H9 (cell line): ENCODE measurements around the gene STPG3. TPM values are rescaled to one million over a fixed set of nuclear protein-coding genes. Genes with fewer than 3 reads are reported as not detected.

Source experiments
- DNase-seq: peaks from one replicate; pipeline ENCODE4 v3.0.0-alpha.2; 2017
- H2AFZ ChIP-seq: one replicate; pipeline ENCODE4 v1.6.1; 2013; ENCODE audit warnings: mild to moderate bottlenecking, low read length, control low read depth, moderate library complexity
- H2AK5ac ChIP-seq: 2 replicates; pipeline ENCODE4 v1.6.1; 2013; ENCODE audit warnings: low read length, control low read depth, mixed read lengths; ENCODE audit not compliant: insufficient read length
- H2BK120ac ChIP-seq: one replicate; pipeline ENCODE4 v1.6.1; 2013; ENCODE audit warnings: low read depth, mild to moderate bottlenecking, low read length, control low read depth, inconsistent platforms; ENCODE audit not compliant: poor library complexity, severe bottlenecking
- H2BK12ac ChIP-seq: 2 replicates; pipeline ENCODE4 v1.6.1; 2013; ENCODE audit warnings: low read length, control low read depth, mixed read lengths, low read depth; ENCODE audit not compliant: insufficient read length
- H2BK15ac ChIP-seq: 2 replicates; pipeline ENCODE4 v1.6.1; 2013; ENCODE audit warnings: low read depth, low read length, control low read depth
- H2BK20ac ChIP-seq: one replicate; pipeline ENCODE4 v1.6.1; 2013; ENCODE audit warnings: low read depth, mild to moderate bottlenecking, low read length, control low read depth, inconsistent platforms; ENCODE audit not compliant: poor library complexity, severe bottlenecking
- H2BK5ac ChIP-seq: 2 replicates; pipeline ENCODE4 v1.6.1; 2013; ENCODE audit warnings: low read length, control low read depth, mixed read lengths; ENCODE audit not compliant: insufficient read length
- H3K14ac ChIP-seq: 2 replicates; pipeline ENCODE4 v1.6.1; 2013; ENCODE audit warnings: low read length, control low read depth; ENCODE audit not compliant: insufficient read depth
- H3K18ac ChIP-seq: 2 replicates; pipeline ENCODE4 v1.6.1; 2013; ENCODE audit warnings: low read depth, mild to moderate bottlenecking, mixed read lengths, low read length, control low read depth; ENCODE audit not compliant: insufficient read length
- H3K23ac ChIP-seq: 2 replicates; pipeline ENCODE4 v1.6.1; 2013; ENCODE audit warnings: low read length, control low read depth, mixed read lengths, low read depth; ENCODE audit not compliant: insufficient read length
- H3K23me2 ChIP-seq: 2 replicates; pipeline ENCODE4 v1.6.1; 2013; ENCODE audit warnings: low read depth, mild to moderate bottlenecking, mixed read lengths, low read length, control low read depth; ENCODE audit not compliant: insufficient read length, poor library complexity, severe bottlenecking
- H3K27ac ChIP-seq: 2 replicates; pipeline ENCODE4 v1.5.1; 2013; ENCODE audit warnings: low read length, control low read depth, mixed read lengths, low read depth; ENCODE audit not compliant: insufficient read length
- H3K27me3 ChIP-seq: 2 replicates; pipeline ENCODE4 v1.6.1; 2013; ENCODE audit warnings: low read length, control low read depth, inconsistent platforms; ENCODE audit not compliant: insufficient read depth
- H3K4ac ChIP-seq: 2 replicates; pipeline ENCODE4 v1.6.1; 2013; ENCODE audit warnings: low read depth, mild to moderate bottlenecking, control low read depth, inconsistent platforms, low read length, moderate library complexity
- H3K4me1 ChIP-seq: 2 replicates; pipeline ENCODE4 v1.6.1; 2013; ENCODE audit warnings: low read length, control low read depth, inconsistent platforms; ENCODE audit not compliant: insufficient read depth
- H3K4me2 ChIP-seq: 2 replicates; pipeline ENCODE4 v1.6.1; 2013; ENCODE audit warnings: low read length, control low read depth, mixed read lengths; ENCODE audit not compliant: insufficient read length, insufficient read depth
- H3K56ac ChIP-seq: 2 replicates; pipeline ENCODE4 v1.6.1; 2013; ENCODE audit warnings: low read depth, mild to moderate bottlenecking, mixed read lengths, low read length, control low read depth; ENCODE audit not compliant: insufficient read length
- H3K79me1 ChIP-seq: 2 replicates; pipeline ENCODE4 v1.6.1; 2013; ENCODE audit warnings: low read depth, mild to moderate bottlenecking, moderate library complexity, low read length, control low read depth, inconsistent platforms; ENCODE audit not compliant: insufficient read depth, poor library complexity, severe bottlenecking
- H3K79me2 ChIP-seq: 2 replicates; pipeline ENCODE4 v1.6.1; 2013; ENCODE audit warnings: low read length, control low read depth, inconsistent platforms; ENCODE audit not compliant: insufficient read depth
- H3K9ac ChIP-seq: 2 replicates; pipeline ENCODE4 v1.6.1; 2013; ENCODE audit warnings: low read length, control low read depth, mixed read lengths; ENCODE audit not compliant: insufficient read length; ENCODE audit errors: extremely low read depth
- H3K9me3 ChIP-seq: one replicate; pipeline ENCODE4 v1.6.1; 2013; ENCODE audit warnings: low read depth, low read length, inconsistent platforms; ENCODE audit not compliant: control insufficient read depth
- H3T11ph ChIP-seq: one replicate; pipeline ENCODE4 v1.6.1; 2013; ENCODE audit warnings: mild to moderate bottlenecking, low read length, control low read depth, inconsistent platforms
- H4K20me1 ChIP-seq: one replicate; pipeline ENCODE4 v1.6.1; 2013; ENCODE audit not compliant: control insufficient read depth, insufficient read length, insufficient read depth
- H4K5ac ChIP-seq: 2 replicates; pipeline ENCODE4 v1.6.1; 2013; ENCODE audit warnings: low read depth, mild to moderate bottlenecking, mixed read lengths, low read length, control low read depth; ENCODE audit not compliant: insufficient read length
- H4K8ac ChIP-seq: replicated peaks from 2 replicates; pipeline ENCODE4 v1.6.1; 2013; ENCODE audit warnings: low read length, control low read depth, mixed read lengths, low read depth; ENCODE audit not compliant: insufficient read length
- H4K91ac ChIP-seq: 2 replicates; pipeline ENCODE4 v1.6.1; 2013; ENCODE audit warnings: low read depth, mild to moderate bottlenecking, moderate library complexity, mixed read lengths, low read length, control low read depth; ENCODE audit not compliant: insufficient read length
- H3K27ac Mint-ChIP-seq, 3 experiments: 2 replicates in 2 of 3; 3 replicates in 1 of 3; pipeline ENCODE4 v1.8.0; 2020 to 2021; ENCODE audit warnings: mixed read lengths in 3 of 3, mild to moderate bottlenecking in 1 of 3, moderate library complexity in 1 of 3
- H3K27me3 Mint-ChIP-seq: 2 replicates; pipeline ENCODE4 v1.8.0; 2021; ENCODE audit warnings: low read depth, mild to moderate bottlenecking, moderate library complexity, mixed read lengths
- H3K36me3 Mint-ChIP-seq, 3 experiments: 2 replicates in 2 of 3; 3 replicates in 1 of 3; pipeline ENCODE4 v1.8.0; 2020 to 2021; ENCODE audit warnings: low read depth in 3 of 3, mixed read lengths in 3 of 3; ENCODE audit not compliant: insufficient read depth in 1 of 3
- H3K4me1 Mint-ChIP-seq, 2 experiments: 2 replicates each; pipeline ENCODE4 v1.8.0; 2020; ENCODE audit warnings: mixed read lengths in 2 of 2
- H3K4me3 Mint-ChIP-seq, 2 experiments: 2 replicates in 1 of 2; 3 replicates in 1 of 2; pipeline ENCODE4 v1.8.0; 2020 to 2021; ENCODE audit warnings: mild to moderate bottlenecking in 2 of 2, mixed read lengths in 2 of 2, moderate library complexity in 1 of 2
- H3K9me3 Mint-ChIP-seq, 2 experiments: 2 replicates in 1 of 2; 3 replicates in 1 of 2; pipeline ENCODE4 v1.8.0; 2020; ENCODE audit warnings: mild to moderate bottlenecking in 2 of 2, mixed read lengths in 2 of 2, moderate library complexity in 1 of 2
- WGBS: extraction: QIAGEN DNeasy Blood & Tissue Kit; methylation state at CpG from one replicate; pipeline ENCODE4 v1.1.7; 2013; ENCODE audit warnings: missing lambda C conversion rate, low lambda C conversion rate, mixed read lengths; ENCODE audit not compliant: insufficient read length; ENCODE audit errors: extremely low coverage; 5-methylcytosine and 5-hydroxymethylcytosine counted together
- total RNA-seq: library from RNA; stranded (reverse); gene quantifications from 2 replicates; pipeline ENCODE4 v1.2.1, GENCODE V29; 2021
- TF ChIP-seq, protein P1 (sequence below): fragments of 200-600 bp; sonication (generic); conservative IDR thresholded peaks from 3 replicates; pipeline ENCODE4 v1.8.0; 2021; ENCODE audit warnings: antibody characterized with exemption, mild to moderate bottlenecking

STPG3 gene
- total RNA-seq, 1 experiment from 2014 or later: not detected

GRCh38 chr9:137219757-137220316 lies 31.2 kb upstream of the STPG3 start:
- no CpG with 5 or more reads among the region's 10 CpGs for WGBS
- Histone ChIP-seq H3K4ac (no peak overlapping the region), H3K27me3 (no peaks in the 10 kb centered on the region), H2AK5ac (no peak overlapping the region), H2AFZ (no peak overlapping the region), H2BK20ac (no peak overlapping the region), H3K23ac (no peak overlapping the region), H3K27ac (no peak overlapping the region), H2BK5ac (no peak overlapping the region), H4K20me1 (no peaks in the 10 kb centered on the region), H3K14ac (no peak overlapping the region), H3K9me3 (no peaks in the 10 kb centered on the region), H4K8ac (no peak overlapping the region), H4K91ac (no peak overlapping the region), H3K56ac (no peak overlapping the region), H3K18ac (no peak overlapping the region), H2BK12ac (no peak overlapping the region), H3K4me1 (no peaks in the 10 kb centered on the region; the same call in 1 of the 2 replicates), H3K79me2 (no peaks in the 10 kb centered on the region), H2BK120ac (no peak overlapping the region), H3K9ac (no peak overlapping the region), H3K79me1 (no peaks in the 10 kb centered on the region), H3K4me2 (no peak overlapping the region), H3K23me2 (peaks cover 14% of the 10 kb centered on the region), H3T11ph (no peak overlapping the region), H4K5ac (no peak overlapping the region), H2BK15ac (no peak overlapping the region)
- H3K4me1 Mint-ChIP-seq: peaks cover 4 to 8% of the 10 kb centered on the region in 2 experiments
- peaks cover 1 to 17% (median 2%) of the 10 kb centered on the region in 3 experiments; a peak in 3 of 7 replicates for H3K36me3 Mint-ChIP-seq
- H3K9me3 Mint-ChIP-seq: no peaks in the 10 kb centered on the region
- no peak overlapping the region; a peak in 1 of 7 replicates for H3K27ac Mint-ChIP-seq
- H3K4me3 Mint-ChIP-seq: 0 out of 5 replicates have a peak overlapping the region, but pooled peaks of 1 of the 2 experiments have one; percentile 44
- DNase-seq: no peak
- TF ChIP-seq, protein P1, sequence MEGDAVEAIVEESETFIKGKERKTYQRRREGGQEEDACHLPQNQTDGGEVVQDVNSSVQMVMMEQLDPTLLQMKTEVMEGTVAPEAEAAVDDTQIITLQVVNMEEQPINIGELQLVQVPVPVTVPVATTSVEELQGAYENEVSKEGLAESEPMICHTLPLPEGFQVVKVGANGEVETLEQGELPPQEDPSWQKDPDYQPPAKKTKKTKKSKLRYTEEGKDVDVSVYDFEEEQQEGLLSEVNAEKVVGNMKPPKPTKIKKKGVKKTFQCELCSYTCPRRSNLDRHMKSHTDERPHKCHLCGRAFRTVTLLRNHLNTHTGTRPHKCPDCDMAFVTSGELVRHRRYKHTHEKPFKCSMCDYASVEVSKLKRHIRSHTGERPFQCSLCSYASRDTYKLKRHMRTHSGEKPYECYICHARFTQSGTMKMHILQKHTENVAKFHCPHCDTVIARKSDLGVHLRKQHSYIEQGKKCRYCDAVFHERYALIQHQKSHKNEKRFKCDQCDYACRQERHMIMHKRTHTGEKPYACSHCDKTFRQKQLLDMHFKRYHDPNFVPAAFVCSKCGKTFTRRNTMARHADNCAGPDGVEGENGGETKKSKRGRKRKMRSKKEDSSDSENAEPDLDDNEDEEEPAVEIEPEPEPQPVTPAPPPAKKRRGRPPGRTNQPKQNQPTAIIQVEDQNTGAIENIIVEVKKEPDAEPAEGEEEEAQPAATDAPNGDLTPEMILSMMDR: no peak
- H3K27me3 Mint-ChIP-seq: no peaks in the 10 kb centered on the region
